ENCODE results near the gene GSTP1.
A peak's percentile ranks its signal among the peaks of the same experiment; 100 is the strongest.
"Not testable (repeated sequence)": the region's sequence is repeated elsewhere in the genome, so short reads cannot be mapped to it uniquely, and the experiment has no call there.

The GSTP1 gene

DNA sequence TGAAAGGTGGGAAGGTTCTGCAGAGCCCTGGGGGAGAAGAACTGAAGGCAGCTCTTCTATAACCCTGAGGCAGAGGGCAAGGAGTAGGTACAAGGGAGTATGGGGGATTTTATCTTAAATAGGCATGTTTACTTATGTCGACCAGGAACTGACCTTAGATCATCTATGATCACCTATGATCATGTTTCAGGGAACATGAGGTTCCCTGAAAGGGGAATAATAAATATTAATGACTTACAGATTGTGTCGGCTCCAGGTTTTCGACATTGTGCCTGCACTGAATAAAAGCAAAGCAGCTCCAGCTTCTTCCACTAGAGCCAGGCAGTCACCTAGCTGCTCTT is 9.9 kb downstream of the GSTP1 start:
- H3K27ac ChIP-seq, result peak overlapping the region; percentile 34
- DNase-seq (ENCODE audit: low read depth, low spot score), result no peak

DNA sequence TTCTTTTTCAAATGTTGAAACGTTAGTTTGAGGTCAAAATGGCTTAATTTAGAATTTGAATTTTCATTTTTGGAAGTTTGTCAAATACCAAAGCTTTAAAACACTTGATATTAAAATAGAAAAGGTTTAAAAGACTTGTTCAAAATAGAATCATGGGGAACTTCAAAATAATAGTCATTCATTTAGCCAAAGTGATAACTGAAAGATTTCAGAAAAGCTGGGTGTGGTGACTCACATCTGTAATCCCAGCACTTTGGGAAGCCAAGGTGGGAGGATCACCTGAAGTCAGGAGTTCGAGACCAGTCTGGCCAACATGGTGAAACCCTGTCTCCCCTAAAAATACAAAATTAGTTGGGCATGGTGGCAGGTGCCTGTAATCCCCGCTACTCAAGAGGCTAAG is 10.9 kb downstream of the GSTP1 start:
- no peak overlapping the region for H3K27ac ChIP-seq
- no peak for DNase-seq (ENCODE audit: low read depth, low spot score)

DNA sequence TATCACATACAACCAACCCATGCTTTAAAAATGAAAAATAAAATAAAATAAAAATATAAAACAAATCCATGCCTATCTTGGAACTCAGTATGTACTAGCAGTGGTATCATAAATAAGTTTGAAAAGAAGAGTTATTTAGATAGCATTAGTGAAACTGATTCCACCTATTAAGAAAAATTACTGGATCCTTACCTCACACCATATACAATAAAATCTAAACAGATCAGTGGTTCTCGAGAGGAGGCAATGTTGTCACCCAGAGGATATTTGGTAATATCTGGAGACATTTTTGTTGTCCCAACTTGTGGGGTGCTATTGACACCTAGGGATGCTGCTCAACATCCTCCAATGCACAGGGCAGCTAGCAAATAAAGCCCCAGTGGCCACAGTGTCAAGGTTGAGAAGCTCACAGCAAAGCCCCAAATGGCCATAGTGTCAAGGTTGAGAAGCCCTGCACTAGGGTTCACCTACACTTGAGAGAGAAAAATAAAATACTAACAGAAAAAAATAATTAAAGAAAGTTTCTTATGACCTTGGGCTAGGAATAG is 13.2 kb downstream of the GSTP1 start:
- DNase-seq (ENCODE audit: low read depth, low spot score), result no peak

DNA sequence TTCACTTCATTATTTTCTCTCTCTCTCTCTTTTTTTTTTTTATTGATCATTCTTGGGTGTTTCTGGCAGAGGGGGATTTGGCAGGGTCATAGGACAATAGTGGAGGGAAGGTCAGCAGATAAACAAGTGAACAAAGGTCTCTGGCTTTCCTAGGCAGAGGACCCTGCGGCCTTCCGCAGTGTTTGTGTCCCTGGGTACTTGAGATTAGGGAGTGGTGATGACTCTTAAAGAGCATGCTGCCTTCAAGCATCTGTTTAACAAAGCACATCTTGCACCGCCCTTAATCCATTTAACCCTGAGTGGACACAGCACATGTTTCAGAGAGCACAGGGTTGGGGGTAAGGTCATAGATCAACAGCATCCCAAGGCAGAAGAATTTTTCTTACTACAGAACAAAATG is 13.8 kb downstream of the GSTP1 start:
- DNase-seq (ENCODE audit: low read depth, low spot score), result not testable (repeated sequence)

More for the DNA sequence above, 13.2 kb downstream of the GSTP1 start:
- H3K27ac ChIP-seq, result no peak overlapping the region

DNA sequence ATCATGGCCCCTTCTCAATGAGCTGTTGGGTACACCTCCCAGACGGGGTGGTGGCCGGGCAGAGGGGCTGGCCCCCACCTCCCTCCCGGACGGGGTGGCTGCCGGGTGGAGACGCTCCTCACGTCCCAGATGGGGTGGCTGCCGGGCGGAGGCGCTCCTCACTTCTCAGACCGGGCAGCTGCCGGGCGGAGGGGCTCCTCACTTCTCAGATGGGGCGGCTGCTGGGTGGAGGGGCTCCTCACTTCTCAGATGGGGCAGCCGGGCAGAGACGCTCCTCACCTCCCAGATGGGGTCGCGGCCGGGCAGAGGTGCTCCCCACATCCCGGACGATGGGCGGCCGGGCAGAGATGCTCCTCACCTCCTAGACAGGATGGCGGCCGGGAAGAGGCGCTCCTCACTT is 14.4 kb downstream of the GSTP1 start:
- not testable (repeated sequence) for H3K27ac ChIP-seq; DNase-seq (ENCODE audit: low read depth, low spot score)

More for the DNA sequence above, 13.8 kb downstream of the GSTP1 start:
- H3K27ac ChIP-seq, result not testable (repeated sequence)

DNA sequence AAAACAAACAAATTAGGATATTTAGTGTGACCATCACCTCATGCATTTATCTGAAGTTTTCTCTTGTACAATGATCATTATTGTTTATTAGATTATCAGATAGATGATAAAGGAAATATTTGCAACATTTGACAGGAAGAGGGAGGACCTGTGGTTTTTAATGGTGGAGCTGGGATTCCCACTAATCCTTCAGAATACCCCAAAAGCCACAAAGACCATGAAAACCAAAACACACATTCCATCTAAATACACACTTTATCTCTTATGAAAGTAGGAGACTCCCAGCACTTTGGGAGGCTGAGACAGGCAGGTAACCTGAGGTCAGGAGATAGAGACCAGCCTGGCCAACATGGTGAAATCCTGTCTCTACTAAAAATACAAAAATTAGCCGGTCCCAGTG is 15.5 kb downstream of the GSTP1 start:
- no peak for DNase-seq (ENCODE audit: low read depth, low spot score)
- no peak overlapping the region for H3K27ac ChIP-seq

GRCh38 chr11:67600324-67601029 is 16.9 kb downstream of the GSTP1 start:
- H3K27ac ChIP-seq, result no peak overlapping the region
- DNase-seq (ENCODE audit: low read depth, low spot score), result no peak

DNA sequence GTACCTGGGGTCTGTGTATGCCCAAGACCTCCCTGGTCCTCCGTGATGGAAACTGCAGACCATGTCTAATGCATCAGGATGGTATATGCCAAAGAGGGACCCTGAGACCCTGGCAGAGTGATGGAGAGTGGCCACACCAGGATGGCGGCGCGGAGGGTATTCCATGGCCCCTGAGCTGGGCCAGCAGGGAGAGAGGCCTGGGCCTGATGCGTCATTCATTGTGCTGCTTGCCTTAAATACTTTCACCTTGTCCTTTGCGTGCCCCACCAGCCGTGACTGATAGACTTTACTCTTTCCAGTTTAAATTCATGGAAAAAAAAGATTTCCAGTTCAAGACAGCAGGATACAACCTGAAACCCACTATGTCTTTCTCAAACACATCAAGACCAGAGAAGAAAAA is 17.5 kb downstream of the GSTP1 start:
- no peak overlapping the region for H3K27ac ChIP-seq
- no peak for DNase-seq (ENCODE audit: low read depth, low spot score)

- DNase-seq (ENCODE audit: low read depth, low spot score); H3K27ac ChIP-seq: not testable (repeated sequence)
Observed at GRCh38 chr11:67604119-67604518, 20.5 kb downstream of the GSTP1 start.

GRCh38 chr11:67604815-67605214 is 21.2 kb downstream of the GSTP1 start:
- DNase-seq (ENCODE audit: low read depth, low spot score), result no peak
- no peak overlapping the region for H3K27ac ChIP-seq

- no peak for DNase-seq (ENCODE audit: low read depth, low spot score)
- H3K27ac ChIP-seq, result no peak overlapping the region
Observed at GRCh38 chr11:67605231-67606011, 21.8 kb downstream of the GSTP1 start.

GRCh38 chr11:67606093-67606491 is 22.5 kb downstream of the GSTP1 start:
- no peak for DNase-seq (ENCODE audit: low read depth, low spot score)
- no peak overlapping the region for H3K27ac ChIP-seq

DNA sequence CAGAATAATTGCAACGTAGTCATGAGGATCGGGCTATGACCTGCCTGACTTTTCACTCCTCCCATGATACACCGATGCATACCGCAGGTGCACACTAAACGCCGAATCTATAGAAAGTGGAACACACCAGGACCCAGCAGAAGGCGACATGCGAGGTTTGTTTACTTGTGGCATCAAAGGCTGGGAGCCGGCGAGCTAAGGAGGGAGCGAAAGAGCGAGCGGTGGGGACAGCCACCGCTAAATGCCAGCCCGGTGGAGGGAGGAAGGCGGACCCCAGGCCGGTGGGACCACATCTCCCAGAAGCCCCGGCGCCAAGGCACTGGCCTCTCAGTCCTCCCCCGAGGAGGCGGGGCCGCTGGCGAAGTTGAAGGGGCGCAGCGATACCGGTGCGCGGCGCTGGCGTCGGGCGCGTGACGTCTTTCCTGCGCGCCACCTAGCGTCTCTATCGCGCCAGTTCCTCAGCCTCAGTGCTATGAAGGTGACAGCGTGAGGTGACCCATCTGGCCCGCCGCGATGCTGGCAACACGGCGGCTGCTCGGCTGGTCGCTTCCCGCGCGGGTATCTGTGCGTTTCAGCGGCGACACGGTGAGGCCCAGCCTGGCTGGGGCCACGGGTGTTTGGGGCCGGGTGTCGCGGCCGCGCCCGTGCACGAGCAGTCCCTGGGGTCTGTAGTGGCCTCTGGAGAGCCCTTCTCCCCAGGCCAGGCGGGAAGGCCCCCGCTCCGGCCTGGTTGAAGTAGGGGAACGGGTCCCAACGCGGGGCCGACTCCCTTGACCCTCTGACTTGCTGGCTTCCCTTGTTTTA is 23.1 kb downstream of the GSTP1 start, which contains the start of gene NDUFV1:
NDUFV1 (plus strand) TSS at position 445 of the 804 bp plus-strand sequence; CDS start at position 514, 69 bp downstream.
- DNase-seq (ENCODE audit: low read depth, low spot score), result no peak
- no peak within 1 kb of the TSS for H3K27ac ChIP-seq

DNA sequence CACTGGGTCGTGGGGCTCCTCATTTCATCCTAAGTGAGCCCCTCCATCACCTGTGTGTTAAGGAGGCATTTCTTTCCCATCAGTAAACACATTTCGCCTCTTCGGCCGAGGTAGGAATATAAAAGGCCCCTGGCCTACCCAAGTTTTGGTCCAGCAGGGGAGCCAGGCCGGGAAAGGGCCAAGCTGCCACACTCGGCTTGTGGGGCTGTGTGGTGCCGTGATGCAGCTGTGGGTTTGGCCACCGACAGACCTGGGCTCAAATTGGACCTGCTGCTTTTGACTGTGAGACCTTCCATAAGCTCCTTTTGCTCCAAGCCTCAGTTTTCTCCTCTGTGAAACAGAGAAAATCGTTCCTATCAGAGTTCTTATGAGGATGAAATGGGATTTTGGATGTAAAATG is 23.9 kb downstream of the GSTP1 start:
- DNase-seq (ENCODE audit: low read depth, low spot score), result no peak
- no peak overlapping the region for H3K27ac ChIP-seq

DNA sequence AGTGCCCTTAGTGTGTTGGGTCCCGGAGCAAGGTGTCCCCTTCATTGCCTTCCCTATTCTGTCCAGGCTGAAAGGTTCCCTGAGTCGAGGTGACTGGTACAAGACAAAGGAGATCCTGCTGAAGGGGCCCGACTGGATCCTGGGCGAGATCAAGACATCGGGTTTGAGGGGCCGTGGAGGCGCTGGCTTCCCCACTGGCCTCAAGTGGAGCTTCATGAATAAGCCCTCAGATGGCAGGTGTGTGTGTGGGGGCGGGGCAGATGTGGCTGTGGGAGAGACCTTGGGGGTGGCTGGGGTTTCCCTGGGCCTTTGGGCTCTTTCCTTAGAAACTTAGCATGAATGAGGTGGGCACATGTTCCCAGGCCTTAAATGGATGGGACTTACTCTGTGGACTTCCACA is 24.9 kb downstream of the GSTP1 start:
- DNase-seq (ENCODE audit: low read depth, low spot score), result no peak
- no peak overlapping the region for H3K27ac ChIP-seq

- no peak for DNase-seq (ENCODE audit: low read depth, low spot score)
- H3K27ac ChIP-seq, result no peak overlapping the region
Observed at GRCh38 chr11:67609316-67609715, 25.7 kb downstream of the GSTP1 start.

DNA sequence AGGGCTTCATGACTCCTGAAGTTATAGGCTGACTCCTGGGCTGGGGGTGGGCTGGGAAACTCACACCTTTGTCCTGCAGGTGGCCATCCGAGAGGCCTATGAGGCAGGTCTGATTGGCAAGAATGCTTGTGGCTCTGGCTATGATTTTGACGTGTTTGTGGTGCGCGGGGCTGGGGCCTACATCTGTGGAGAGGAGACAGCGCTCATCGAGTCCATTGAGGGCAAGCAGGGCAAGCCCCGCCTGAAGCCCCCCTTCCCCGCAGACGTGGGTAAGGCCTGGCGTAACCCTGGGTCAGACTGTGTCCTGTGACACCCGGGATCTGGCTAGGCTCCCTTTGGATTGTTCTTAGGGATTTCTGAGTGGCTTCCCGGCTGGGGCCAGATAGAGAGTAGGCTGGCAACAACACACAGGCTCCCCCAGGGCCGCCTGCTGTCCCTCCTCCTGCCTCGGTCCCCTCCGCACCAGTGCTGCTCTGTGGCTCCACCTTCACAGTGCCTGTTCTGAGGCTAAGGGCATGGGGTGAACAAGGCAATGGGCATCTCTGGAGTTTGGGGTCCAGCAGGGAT is 26.8 kb downstream of the GSTP1 start:
- H3K27ac ChIP-seq, result no peak overlapping the region
- no peak for DNase-seq (ENCODE audit: low read depth, low spot score)

GRCh38 chr11:67611165-67611564 is 27.6 kb downstream of the GSTP1 start:
- DNase-seq (ENCODE audit: low read depth, low spot score), result no peak
- H3K27ac ChIP-seq, result no peak overlapping the region

- DNase-seq (ENCODE audit: low read depth, low spot score), result no peak
- H3K27ac ChIP-seq, result no peak overlapping the region
Observed at GRCh38 chr11:67611704-67612587, 28.3 kb downstream of the GSTP1 start.
